RWPE2 (cell line): ENCODE results near the gene PSMC1.

Source experiments
- ATAC-seq: fragments of 200-7000 bp; cut with Tn5 transposase; 3 replicates; pipeline ENCODE4 v1.9.1; 2021; ENCODE audit warnings: low read depth
- DNase-seq: peaks from one replicate; pipeline ENCODE4 v3.0.0-alpha.2; 2020; ENCODE audit warnings: low spot score
- H3K27ac ChIP-seq: fragments of 450-650 bp; 2 replicates; pipeline ENCODE4 v1.5.1; 2017; ENCODE audit warnings: mild to moderate bottlenecking; ENCODE audit not compliant: poor library complexity, severe bottlenecking
- H3K27me3 ChIP-seq: fragments of 250-450 bp; sonication (Bioruptor Pico); 2 replicates; pipeline ENCODE4 v1.5.1; 2021; ENCODE audit warnings: mild to moderate bottlenecking, moderate library complexity; ENCODE audit not compliant: insufficient read depth, poor library complexity, severe bottlenecking
- H3K36me3 ChIP-seq: fragments of 250-450 bp; sonication (Bioruptor Pico); 2 replicates; pipeline ENCODE4 v1.5.1; 2020; ENCODE audit warnings: low read depth, mild to moderate bottlenecking, moderate library complexity
- H3K4me1 ChIP-seq: fragments of 250-450 bp; sonication (Bioruptor Pico); 2 replicates; pipeline ENCODE4 v1.5.1; 2021; ENCODE audit warnings: mild to moderate bottlenecking, moderate library complexity; ENCODE audit not compliant: insufficient read depth, poor library complexity, severe bottlenecking
- H3K4me3 ChIP-seq: fragments of 250-450 bp; sonication (Bioruptor Pico); 2 replicates; pipeline ENCODE4 v1.5.1; 2021; ENCODE audit warnings: mild to moderate bottlenecking, moderate library complexity; ENCODE audit not compliant: severe bottlenecking
- H3K9me3 ChIP-seq: fragments of 250-450 bp; sonication (Bioruptor Pico); 2 replicates; pipeline ENCODE4 v1.5.1; 2021; ENCODE audit warnings: mild to moderate bottlenecking, moderate library complexity; ENCODE audit not compliant: severe bottlenecking
- TF ChIP-seq, protein P1 (sequence below): fragments of 450-650 bp; IDR thresholded peaks from one replicate; pipeline ENCODE4 v1.5.1; 2017; ENCODE audit warnings: mild to moderate bottlenecking, moderate library complexity; ENCODE audit not compliant: poor library complexity, severe bottlenecking

PSMC1 gene

DNA sequence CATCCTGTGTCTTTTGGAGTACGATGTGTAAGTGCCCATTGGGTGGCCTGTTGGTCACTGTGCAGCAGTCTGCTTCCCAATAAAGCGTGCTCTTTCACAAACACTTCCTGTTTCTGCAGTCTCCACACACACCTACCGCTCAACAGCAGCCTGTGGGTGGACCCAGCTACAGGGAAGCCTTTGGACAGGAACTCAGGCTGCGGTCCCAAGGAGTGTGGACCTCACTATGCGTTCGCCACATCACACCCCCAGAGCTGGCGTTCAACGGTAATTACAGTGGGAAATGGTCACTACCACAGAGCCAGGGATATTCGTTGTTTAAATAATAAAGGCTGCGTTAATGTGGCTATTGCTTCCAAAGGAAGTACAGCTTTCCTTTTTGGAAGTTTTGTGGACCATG is 16.2 kb downstream of the PSMC1 start:
- no peak for DNase-seq
- Histone ChIP-seq H3K36me3 (peaks cover 61% of the 10 kb centered on the region), H3K4me3 (no peak overlapping the region)

GRCh38 chr14:90273532-90273931 is 17.2 kb downstream of the PSMC1 start:
- H3K36me3 ChIP-seq, result peaks cover 51% of the 10 kb centered on the region
- H3K4me1 ChIP-seq, result peaks cover 5% of the 10 kb centered on the region
- no peaks in the 10 kb centered on the region for H3K27me3 ChIP-seq
- ATAC-seq (no peak), DNase-seq (no peak)
- H3K4me3 ChIP-seq, result no peak overlapping the region
- no peaks in the 10 kb centered on the region for H3K9me3 ChIP-seq
- TF ChIP-seq, protein P1, sequence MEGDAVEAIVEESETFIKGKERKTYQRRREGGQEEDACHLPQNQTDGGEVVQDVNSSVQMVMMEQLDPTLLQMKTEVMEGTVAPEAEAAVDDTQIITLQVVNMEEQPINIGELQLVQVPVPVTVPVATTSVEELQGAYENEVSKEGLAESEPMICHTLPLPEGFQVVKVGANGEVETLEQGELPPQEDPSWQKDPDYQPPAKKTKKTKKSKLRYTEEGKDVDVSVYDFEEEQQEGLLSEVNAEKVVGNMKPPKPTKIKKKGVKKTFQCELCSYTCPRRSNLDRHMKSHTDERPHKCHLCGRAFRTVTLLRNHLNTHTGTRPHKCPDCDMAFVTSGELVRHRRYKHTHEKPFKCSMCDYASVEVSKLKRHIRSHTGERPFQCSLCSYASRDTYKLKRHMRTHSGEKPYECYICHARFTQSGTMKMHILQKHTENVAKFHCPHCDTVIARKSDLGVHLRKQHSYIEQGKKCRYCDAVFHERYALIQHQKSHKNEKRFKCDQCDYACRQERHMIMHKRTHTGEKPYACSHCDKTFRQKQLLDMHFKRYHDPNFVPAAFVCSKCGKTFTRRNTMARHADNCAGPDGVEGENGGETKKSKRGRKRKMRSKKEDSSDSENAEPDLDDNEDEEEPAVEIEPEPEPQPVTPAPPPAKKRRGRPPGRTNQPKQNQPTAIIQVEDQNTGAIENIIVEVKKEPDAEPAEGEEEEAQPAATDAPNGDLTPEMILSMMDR, result no peak
- H3K27ac ChIP-seq, result no peak overlapping the region

More for the DNA sequence above, 16.2 kb downstream of the PSMC1 start:
- Histone ChIP-seq H3K27me3 (no peaks in the 10 kb centered on the region), H3K9me3 (no peaks in the 10 kb centered on the region), H3K27ac (no peak overlapping the region), H3K4me1 (peaks cover 5% of the 10 kb centered on the region)
- ATAC-seq, result no peak
- TF ChIP-seq, protein P1, result no peak

GRCh38 chr14:90274019-90274418 is 17.7 kb downstream of the PSMC1 start:
- no peak for DNase-seq
- Histone ChIP-seq H3K4me1 (peaks cover 5% of the 10 kb centered on the region), H3K27ac (peak overlapping the region; percentile 27), H3K9me3 (no peaks in the 10 kb centered on the region), H3K36me3 (peaks cover 46% of the 10 kb centered on the region), H3K4me3 (no peak overlapping the region), H3K27me3 (no peaks in the 10 kb centered on the region)
- TF ChIP-seq, protein P1, result no peak
- ATAC-seq, result peak; percentile 30

GRCh38 chr14:90274808-90275457 is 18.6 kb downstream of the PSMC1 start:
- TF ChIP-seq, protein P1, result no peak
- Histone ChIP-seq H3K27me3 (no peaks in the 10 kb centered on the region), H3K9me3 (no peaks in the 10 kb centered on the region), H3K27ac (peak overlapping the region; percentile 27), H3K4me3 (no peak overlapping the region), H3K36me3 (peaks cover 37% of the 10 kb centered on the region), H3K4me1 (peaks cover 5% of the 10 kb centered on the region)
- DNase-seq (no peak), ATAC-seq (peak; percentile 73)

GRCh38 chr14:90275458-90275814 is 19.1 kb downstream of the PSMC1 start:
- DNase-seq, result no peak
- Histone ChIP-seq H3K36me3 (peaks cover 32% of the 10 kb centered on the region), H3K4me3 (no peak overlapping the region), H3K4me1 (peaks cover 5% of the 10 kb centered on the region), H3K27me3 (no peaks in the 10 kb centered on the region), H3K27ac (peak overlapping the region; percentile 27), H3K9me3 (no peaks in the 10 kb centered on the region)
- TF ChIP-seq, protein P1, result no peak
- ATAC-seq, result peak; percentile 4
